HEK293 (cell line): ENCODE measurements around the gene FOXO3.

Source experiments
- ATF2 ChIP-seq: fragments of 450-650 bp; formaldehyde crosslinking; IDR thresholded peaks from 2 replicates; pipeline ENCODE4 v1.5.1; 2016; ENCODE audit warnings: missing biosample characterization, missing genetic modification characterization, low read depth
- CTCF ChIP-seq: fragments of 450-650 bp; formaldehyde crosslinking; IDR thresholded peaks from 2 replicates; pipeline ENCODE4 v1.5.1; 2016; ENCODE audit warnings: missing biosample characterization, missing genetic modification characterization
- RBAK ChIP-seq: fragments of 450-650 bp; formaldehyde crosslinking; IDR thresholded peaks from 2 replicates; pipeline ENCODE4 v1.5.1; 2016; ENCODE audit warnings: missing biosample characterization, missing genetic modification characterization
- YY1 ChIP-seq: fragments of 450-650 bp; formaldehyde crosslinking; IDR thresholded peaks from 2 replicates; pipeline ENCODE4 v1.5.1; 2018; ENCODE audit warnings: missing biosample characterization, missing genetic modification characterization
- ZNF146 ChIP-seq: fragments of 450-650 bp; formaldehyde crosslinking; IDR thresholded peaks from 2 replicates; pipeline ENCODE4 v1.5.1; 2016; ENCODE audit warnings: missing biosample characterization, missing genetic modification characterization
- ZNF274 ChIP-seq, 2 experiments: fragments of 200-500 bp in 1 of 2; fragments of 450-650 bp in 1 of 2; sonication (Bioruptor generic) in 1 of 2; formaldehyde crosslinking in 1 of 2; IDR thresholded peaks; 2 replicates each; pipeline versions ENCODE4 v1.5.1 to v1.6.1; 2014 to 2016; ENCODE audit warnings: borderline replicate concordance in 1 of 2, inconsistent platforms in 1 of 2, low read length in 1 of 2, missing biosample characterization in 1 of 2, missing genetic modification characterization in 1 of 2
- ZNF658 ChIP-seq: fragments of 450-650 bp; formaldehyde crosslinking; IDR thresholded peaks from 2 replicates; pipeline ENCODE4; 2016; ENCODE audit warnings: missing biosample characterization, missing genetic modification characterization
- TF ChIP-seq, protein P1 (sequence below): fragments of 450-650 bp; formaldehyde crosslinking; IDR thresholded peaks from 2 replicates; pipeline ENCODE4 v1.5.1; 2016; ENCODE audit warnings: missing biosample characterization, missing genetic modification characterization

- TF ChIP-seq YY1 (tag by site-specific recombination) (peak; percentile 73; the same call in 1 of the 2 replicates), ZNF658 (tag by site-specific recombination) (no peak), ATF2 (tag by site-specific recombination) (peak; percentile 99), RBAK (no peak), CTCF (no peak), ZNF146 (tag by site-specific recombination) (no peak), ZNF274 (IDR thresholded peaks at IDR 0.05; ENCODE audit: low read length) (no peak), ZNF274 (tag by site-specific recombination; IDR thresholded peaks at IDR 0.05; ENCODE audit: borderline replicate concordance) (no peak)
- TF ChIP-seq, protein P1, sequence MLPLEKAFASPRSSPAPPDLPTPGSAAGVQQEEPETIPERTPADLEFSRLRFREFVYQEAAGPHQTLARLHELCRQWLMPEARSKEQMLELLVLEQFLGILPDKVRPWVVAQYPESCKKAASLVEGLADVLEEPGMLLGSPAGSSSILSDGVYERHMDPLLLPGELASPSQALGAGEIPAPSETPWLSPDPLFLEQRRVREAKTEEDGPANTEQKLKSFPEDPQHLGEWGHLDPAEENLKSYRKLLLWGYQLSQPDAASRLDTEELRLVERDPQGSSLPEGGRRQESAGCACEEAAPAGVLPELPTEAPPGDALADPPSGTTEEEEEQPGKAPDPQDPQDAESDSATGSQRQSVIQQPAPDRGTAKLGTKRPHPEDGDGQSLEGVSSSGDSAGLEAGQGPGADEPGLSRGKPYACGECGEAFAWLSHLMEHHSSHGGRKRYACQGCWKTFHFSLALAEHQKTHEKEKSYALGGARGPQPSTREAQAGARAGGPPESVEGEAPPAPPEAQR (tag by site-specific recombination), result peak; percentile 24; the same call in 1 of the 2 replicates
Measured at GRCh38 chr6:108558372-108559096, 2.2 kb upstream of the FOXO3 start.
